Neutrophil (primary cell): ENCODE results near the gene VAMP5.

Experiments used
- H3K27ac ChIP-seq: fragments of 200-600 bp; sonication (generic); 2 replicates; pipeline ENCODE4 v1.5.1; 2016; ENCODE audit warnings: mild to moderate bottlenecking, moderate library complexity
- H3K27me3 ChIP-seq: fragments of 200-600 bp; sonication (generic); 2 replicates; pipeline ENCODE4 v1.6.0; 2016; ENCODE audit warnings: mild to moderate bottlenecking
- H3K36me3 ChIP-seq: fragments of 200-600 bp; sonication (generic); 2 replicates; pipeline ENCODE4 v1.5.1; 2017
- H3K4me1 ChIP-seq, 2 experiments: fragments of 200-600 bp in 1 of 2; sonication (generic) in 1 of 2; 1 replicate in 1 of 2; 2 replicates in 1 of 2; pipeline versions ENCODE4 v1.5.1 to v1.6.1; 2013 to 2016; ENCODE audit warnings: low read depth in 1 of 2, low read length in 1 of 2, mild to moderate bottlenecking in 1 of 2, moderate library complexity in 1 of 2; ENCODE audit not compliant: control insufficient read depth in 1 of 2, insufficient read depth in 1 of 2
- H3K4me3 ChIP-seq, 2 experiments: fragments of 200-600 bp in 1 of 2; sonication (generic) in 1 of 2; 1 replicate in 1 of 2; 2 replicates in 1 of 2; pipeline ENCODE4 v1.5.1; 2013 to 2016; ENCODE audit warnings: low read depth in 1 of 2, low read length in 1 of 2, mild to moderate bottlenecking in 1 of 2, moderate library complexity in 1 of 2
- H3K9me3 ChIP-seq: fragments of 200-600 bp; sonication (generic); 2 replicates; pipeline ENCODE4 v1.5.1; 2016
- CTCF ChIP-seq: fragments of 200-600 bp; sonication (generic); IDR thresholded peaks from 2 replicates; pipeline ENCODE4 v1.5.1; 2016; ENCODE audit warnings: antibody characterized with exemption

VAMP5 gene

GRCh38 chr2:85642725-85643124 lies 58.5 kb downstream of the VAMP5 start:
- Histone ChIP-seq H3K27me3 (no peaks in the 10 kb centered on the region), H3K4me1 (no peaks in the 10 kb centered on the region), H3K27ac (no peak overlapping the region), H3K36me3 (peaks cover 98% of the 10 kb centered on the region), H3K9me3 (no peaks in the 10 kb centered on the region), H3K4me3 (no peak overlapping the region)
- TF ChIP-seq CTCF = no peak
